Endothelial cell of umbilical vein (primary cell): ENCODE data around the gene B3GALT4. TPM values are rescaled to one million over a fixed set of nuclear protein-coding genes. Genes with fewer than 3 reads are reported as not detected.
A peak's percentile ranks its signal among the peaks of the same experiment; 100 is the strongest.

Source experiments
- BruUV-seq: library from RNA; stranded (reverse); fragments of 400-500 nt; replicated peaks from 2 replicates; lab custom pipeline; 2021; lab: Mats Ljungman, UMichigan
- CTCF ChIA-PET: fragments of 300-600, 350-600 bp; sonication (Branson Sonifier 250); formaldehyde crosslinking; loops from one replicate; lab custom pipeline; 2021; ENCODE audit warnings: antibody characterized with exemption, inconsistent platforms; lab: Charles Lee
- POLR2A ChIA-PET: fragments of 300-600, 350-600 bp; sonication (Branson Sonifier 250); formaldehyde crosslinking; loops from one replicate; lab custom pipeline; 2021; ENCODE audit warnings: antibody characterized with exemption, inconsistent platforms; lab: Charles Lee
- DNase-seq: peaks from one replicate; pipeline ENCODE4 v3.0.0-alpha.2; 2011; ENCODE audit warnings: low read depth, low spot score
- FAIRE-seq: peaks from 2 replicates; lab custom pipeline; 2011; peaks lifted over from hg19 to GRCh38; lab: Jason Lieb, UNC
- H2AFZ ChIP-seq: 2 replicates; pipeline ENCODE4 v1.6.0; 2012; ENCODE audit warnings: low read depth, low read length, control low read depth, inconsistent platforms
- H3K27ac ChIP-seq: 2 replicates; pipeline ENCODE4 v1.5.1; 2011; ENCODE audit warnings: low read depth, mild to moderate bottlenecking, control low read depth, low read length, moderate library complexity; ENCODE audit not compliant: insufficient read depth
- H3K27me3 ChIP-seq, 2 experiments: 2 replicates each; pipeline versions ENCODE4 v1.6.0 to v1.6.1; 2011; ENCODE audit warnings: low read length in 2 of 2, mixed read lengths in 1 of 2; ENCODE audit not compliant: control insufficient read depth in 2 of 2, insufficient read depth in 2 of 2
- H3K36me3 ChIP-seq, 2 experiments: 2 replicates in 1 of 2; 3 replicates in 1 of 2; pipeline ENCODE4 v1.5.1; 2011; ENCODE audit warnings: low read length in 2 of 2, mild to moderate bottlenecking in 1 of 2, moderate library complexity in 1 of 2; ENCODE audit not compliant: control insufficient read depth in 2 of 2, insufficient read depth in 2 of 2; ENCODE audit errors: extremely low read depth in 1 of 2
- H3K4me1 ChIP-seq: 3 replicates; pipeline ENCODE4 v1.5.1; 2011; ENCODE audit warnings: mild to moderate bottlenecking, low read length; ENCODE audit not compliant: control insufficient read depth, insufficient read depth; ENCODE audit errors: extremely low read depth
- H3K4me2 ChIP-seq: 2 replicates; pipeline ENCODE4 v1.6.1; 2011; ENCODE audit warnings: low read length, control low read depth, mixed read lengths; ENCODE audit not compliant: insufficient read depth
- H3K4me3 ChIP-seq, 3 experiments: fragments of 200-600 bp in 1 of 3; sonication (generic), shearing (Covaris generic) in 1 of 3; replicated peaks in 1 of 3; 2 replicates each; pipeline ENCODE4 v1.5.1; 2011 to 2016; ENCODE audit warnings: control low read depth in 3 of 3, low read length in 3 of 3, mild to moderate bottlenecking in 2 of 3, inconsistent platforms in 1 of 3, low read depth in 1 of 3, moderate library complexity in 1 of 3; ENCODE audit not compliant: insufficient read depth in 1 of 3
- H3K79me2 ChIP-seq: 2 replicates; pipeline ENCODE4 v1.6.0; 2012; ENCODE audit warnings: low read length, inconsistent platforms; ENCODE audit not compliant: control insufficient read depth, insufficient read depth
- H3K9ac ChIP-seq: replicated peaks from 2 replicates; pipeline ENCODE3; 2011; ENCODE audit warnings: low read length, control low read depth; ENCODE audit not compliant: insufficient read depth; ENCODE audit errors: extremely low read depth
- H3K9me1 ChIP-seq: replicated peaks from 3 replicates; pipeline ENCODE4 v1.6.0; 2011; ENCODE audit warnings: mild to moderate bottlenecking, low read length; ENCODE audit not compliant: control insufficient read depth, insufficient read depth; ENCODE audit errors: extremely low read depth
- H3K9me3 ChIP-seq: replicated peaks from 2 replicates; pipeline ENCODE4 v1.5.1; 2012; ENCODE audit warnings: low read length, inconsistent platforms; ENCODE audit not compliant: control insufficient read depth, insufficient read depth
- H4K20me1 ChIP-seq: replicated peaks from 2 replicates; pipeline ENCODE3; 2011; ENCODE audit warnings: mild to moderate bottlenecking, low read length; ENCODE audit not compliant: control insufficient read depth, insufficient read depth; ENCODE audit errors: extremely low read depth
- EZH2 ChIP-seq: IDR thresholded peaks from 2 replicates; pipeline ENCODE4 v1.6.1; 2012; ENCODE audit warnings: borderline replicate concordance, low read depth, mild to moderate bottlenecking, moderate library complexity, low read length, inconsistent platforms; ENCODE audit not compliant: severe bottlenecking
- FOS ChIP-seq: IDR thresholded peaks from 2 replicates; pipeline ENCODE4 v1.6.1; 2011; ENCODE audit warnings: mild to moderate bottlenecking, low read length, moderate library complexity, borderline replicate concordance; ENCODE audit not compliant: insufficient read depth
- GATA2 ChIP-seq: IDR thresholded peaks from 2 replicates; pipeline ENCODE4 v1.7.0; 2011; ENCODE audit warnings: low read depth, mild to moderate bottlenecking, moderate library complexity, mixed read lengths, low read length; ENCODE audit not compliant: insufficient read length, insufficient read depth
- JUN ChIP-seq: IDR thresholded peaks from 2 replicates; pipeline ENCODE4 v1.6.1; 2011; ENCODE audit warnings: borderline replicate concordance, low read depth; ENCODE audit not compliant: insufficient read length, insufficient read depth
- MYC ChIP-seq: IDR thresholded peaks from one replicate; pipeline ENCODE4 v1.6.1; 2011; ENCODE audit warnings: mild to moderate bottlenecking, low read depth, low read length
- POLR2A ChIP-seq: IDR thresholded peaks from 2 replicates; pipeline ENCODE4 v1.6.1; 2012; ENCODE audit warnings: low read depth, mild to moderate bottlenecking, control low read depth, low read length
- dilution Hi-C: fragments of 300-500 bp; cut with MboI; formaldehyde crosslinking; loops from one replicate; pipeline ENCODE4 v1.15.0; 2019; ENCODE audit warnings: low sequenced_read_pairs; ENCODE audit not compliant: extremely low pct_ligation_motif_present
- intact Hi-C: fragments of 100-400 bp; cut with micrococcal nuclease; formaldehyde crosslinking; loops from one replicate; pipeline ENCODE4 v1.10.0; 2022
- polyA plus RNA-seq, 4 experiments: library from polyadenylated mRNA; depleted of rRNA in 3 of 4; stranded (reverse) in 3 of 4; unstranded in 1 of 4; fragments of >200 nt; gene quantifications; 2 replicates each; pipeline versions ENCODE4 v1.2.1 to v1.2.3, GENCODE V29; 2011 to 2012; ENCODE audit warnings: missing spikeins in 1 of 4
- total RNA-seq: library from RNA; stranded (reverse); gene quantifications from 2 replicates; pipeline ENCODE4 v1.2.3, GENCODE V29; 2021
- TF ChIP-seq, protein P1 (sequence below): IDR thresholded peaks from 2 replicates; pipeline ENCODE4 v1.6.1; 2011; ENCODE audit not compliant: insufficient read depth, insufficient read length
- TF ChIP-seq, protein P2 (sequence below), 2 donors: IDR thresholded peaks; 1 replicate in 1 of 2; 2 replicates in 1 of 2; pipeline ENCODE4 v1.5.1; 2011; ENCODE audit warnings: low read length in 2 of 2, mild to moderate bottlenecking in 2 of 2, moderate library complexity in 2 of 2, control low read depth in 1 of 2, inconsistent platforms in 1 of 2, low read depth in 1 of 2; ENCODE audit not compliant: insufficient read depth in 1 of 2; ENCODE audit errors: extremely low read depth in 1 of 2

Gene B3GALT4
- total and polyA plus RNA-seq, 2 donors (not counting 3 experiments of a cell fraction or from before 2014, with no cell fraction given) = 4.5 to 5.6 TPM

DNA sequence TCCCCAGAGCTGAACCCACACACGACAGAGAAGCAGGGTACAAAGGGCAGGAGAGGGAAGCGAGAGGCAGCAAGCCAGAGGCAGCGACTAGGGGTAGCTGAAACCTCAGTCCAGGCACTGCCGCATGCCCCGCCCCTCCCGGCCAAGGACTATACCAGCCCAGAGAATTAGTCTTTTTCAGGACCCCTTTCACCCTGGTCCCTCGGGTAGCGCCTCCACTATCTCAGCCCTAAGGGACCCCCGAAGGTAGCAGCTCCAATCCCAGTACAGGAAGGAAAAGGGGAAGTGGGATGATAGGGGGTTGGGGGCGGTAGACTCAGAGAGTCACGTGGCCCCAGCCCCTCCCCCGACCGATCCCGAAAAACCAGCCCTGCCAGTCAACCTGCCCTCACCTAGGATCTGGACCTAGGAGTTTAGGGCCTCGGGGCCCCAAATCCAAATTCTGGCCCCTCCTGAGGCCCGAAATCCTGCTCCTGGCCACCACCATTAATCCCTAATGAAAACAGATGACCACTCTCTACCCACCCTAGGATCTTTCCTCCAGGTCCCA, 20.6 kb downstream of the B3GALT4 start:
- H3K9me1 ChIP-seq = no peaks in the 10 kb centered on the region
- BruUV-seq = no TSS peak
- DNase-seq (peak; percentile 23), FAIRE-seq (peak; percentile 77)
- peaks cover 2 to 22% of the 10 kb centered on the region in 2 experiments for H3K36me3 ChIP-seq
- H3K4me2 ChIP-seq = peak overlapping the region; percentile 71
- no peaks in the 10 kb centered on the region for H3K27me3 ChIP-seq
- peak overlapping the region; percentile 11 for H2AFZ ChIP-seq
- CTCF ChIA-PET = interaction anchor here (2.0 to 3.3 kb wide), 2 partner anchors 8 to 20 kb away, joined by 6 to 39 read pairs; partner anchors contain the start of genes B3GALT4, PFDN6 and WDR46
- peak overlapping the region; percentile 53 for H3K9ac ChIP-seq
- H3K4me3 ChIP-seq = peak overlapping the region; percentile 46 to 82 (median 50)
- H3K27ac ChIP-seq = peak overlapping the region; percentile 51
- no peaks in the 10 kb centered on the region for H3K9me3 ChIP-seq
- peaks cover 16% of the 10 kb centered on the region for H3K79me2 ChIP-seq
- intact Hi-C loops = no loop called here
- TF ChIP-seq, protein P1, sequence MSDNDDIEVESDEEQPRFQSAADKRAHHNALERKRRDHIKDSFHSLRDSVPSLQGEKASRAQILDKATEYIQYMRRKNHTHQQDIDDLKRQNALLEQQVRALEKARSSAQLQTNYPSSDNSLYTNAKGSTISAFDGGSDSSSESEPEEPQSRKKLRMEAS = peak; percentile 20
- no peak for TF ChIP-seq MYC
- TF ChIP-seq POLR2A = no peak
- no peaks in the 10 kb centered on the region for H4K20me1 ChIP-seq
- dilution Hi-C loops = no loop called here
- POLR2A ChIA-PET = interaction anchor here (0.6 to 1.6 kb wide), 3 partner anchors 8 to 20 kb away, joined by 4 to 9 read pairs (median 5); partner anchors contain the start of genes B3GALT4, WDR46 and ZBTB22
- peaks cover 13% of the 10 kb centered on the region for H3K4me1 ChIP-seq

DNA sequence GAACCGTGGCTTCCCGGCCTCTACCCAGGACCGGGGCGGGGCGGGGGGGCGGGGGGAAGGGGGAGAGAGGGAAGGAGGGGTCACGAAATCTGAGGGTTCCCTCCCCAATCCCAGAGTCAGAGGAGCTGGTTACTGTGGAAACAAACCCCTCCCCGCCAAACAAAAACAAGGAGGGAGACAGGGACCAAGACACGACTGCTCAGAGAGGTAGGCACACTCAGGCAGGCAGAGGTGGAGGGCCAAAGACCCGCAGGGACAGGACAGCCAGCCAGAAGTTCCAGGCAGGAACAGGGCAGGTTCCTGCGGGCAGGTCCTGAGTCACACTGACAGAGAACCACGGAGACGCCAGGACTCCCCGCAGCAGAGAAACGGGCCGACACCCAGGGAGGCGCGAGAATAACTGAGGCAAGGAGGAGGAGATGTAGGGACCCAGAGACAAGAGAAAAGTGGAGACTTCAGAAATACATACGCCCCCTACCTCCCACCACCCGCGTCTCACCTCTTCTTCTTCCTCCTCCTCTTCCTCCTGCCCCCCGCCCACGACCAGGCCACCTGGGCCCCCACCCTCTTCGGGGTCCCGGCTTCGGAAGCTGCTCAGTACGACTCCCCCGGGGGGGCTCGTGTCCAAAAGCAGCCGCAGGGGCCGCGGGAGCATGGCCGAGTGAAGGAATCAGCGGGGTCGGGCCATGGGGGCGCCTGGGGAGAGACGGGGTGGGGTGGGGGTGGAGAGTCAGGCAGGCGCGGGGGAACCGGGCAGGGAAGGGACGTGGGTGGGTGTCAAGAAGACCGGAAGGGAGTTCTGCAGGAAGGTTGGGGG, 21.2 kb downstream of the B3GALT4 start:
- Histone ChIP-seq H3K9me1 (no peaks in the 10 kb centered on the region), H2AFZ (no peak overlapping the region), H3K4me3 (peak overlapping the region; percentile 67 to 82 (median 75)), H3K27me3 (no peaks in the 10 kb centered on the region), H3K36me3 (peaks cover 2 to 17% of the 10 kb centered on the region in 2 experiments), H3K4me1 (peaks cover 13% of the 10 kb centered on the region), H3K79me2 (peaks cover 16% of the 10 kb centered on the region), H4K20me1 (no peaks in the 10 kb centered on the region), H3K9me3 (no peaks in the 10 kb centered on the region), H3K4me2 (peak overlapping the region; percentile 76), H3K9ac (peak overlapping the region; percentile 65), H3K27ac (peak overlapping the region; percentile 73)
- POLR2A ChIA-PET = interaction anchor here (0.6 to 1.7 kb wide), 3 partner anchors 9 to 21 kb away, joined by 5 to 9 read pairs (median 6); partner anchors contain the start of genes B3GALT4, WDR46 and ZBTB22
- DNase-seq (peak; percentile 55), FAIRE-seq (peak; percentile 76)
- dilution Hi-C loops = no loop called here
- intact Hi-C loops = no loop called here
- BruUV-seq = no TSS peak
- TF ChIP-seq EZH2 = no peak
- no peak for TF ChIP-seq POLR2A
- TF ChIP-seq, protein P2, sequence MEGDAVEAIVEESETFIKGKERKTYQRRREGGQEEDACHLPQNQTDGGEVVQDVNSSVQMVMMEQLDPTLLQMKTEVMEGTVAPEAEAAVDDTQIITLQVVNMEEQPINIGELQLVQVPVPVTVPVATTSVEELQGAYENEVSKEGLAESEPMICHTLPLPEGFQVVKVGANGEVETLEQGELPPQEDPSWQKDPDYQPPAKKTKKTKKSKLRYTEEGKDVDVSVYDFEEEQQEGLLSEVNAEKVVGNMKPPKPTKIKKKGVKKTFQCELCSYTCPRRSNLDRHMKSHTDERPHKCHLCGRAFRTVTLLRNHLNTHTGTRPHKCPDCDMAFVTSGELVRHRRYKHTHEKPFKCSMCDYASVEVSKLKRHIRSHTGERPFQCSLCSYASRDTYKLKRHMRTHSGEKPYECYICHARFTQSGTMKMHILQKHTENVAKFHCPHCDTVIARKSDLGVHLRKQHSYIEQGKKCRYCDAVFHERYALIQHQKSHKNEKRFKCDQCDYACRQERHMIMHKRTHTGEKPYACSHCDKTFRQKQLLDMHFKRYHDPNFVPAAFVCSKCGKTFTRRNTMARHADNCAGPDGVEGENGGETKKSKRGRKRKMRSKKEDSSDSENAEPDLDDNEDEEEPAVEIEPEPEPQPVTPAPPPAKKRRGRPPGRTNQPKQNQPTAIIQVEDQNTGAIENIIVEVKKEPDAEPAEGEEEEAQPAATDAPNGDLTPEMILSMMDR (IDR thresholded peaks at IDR 0.05; ENCODE audit: extremely low read depth in 1 of 2, insufficient read depth in 1 of 2, low read depth in 1 of 2, low read length in 2 of 2) = peak in 1 of 2 donors; percentile 3
- no peak for TF ChIP-seq JUN
- no peak for TF ChIP-seq GATA2
- TF ChIP-seq FOS = no peak
- CTCF ChIA-PET = interaction anchor here (1.2 to 3.3 kb wide), 5 partner anchors 9 to 47 kb away, joined by 5 to 39 read pairs (median 14); partner anchors contain the start of genes B3GALT4, PFDN6, WDR46 and ZBTB22
